T-helper 1 cell (primary cell): ENCODE data around the gene USP34.
"Not testable (repeated sequence)": the region's sequence is repeated elsewhere in the genome, so short reads cannot be mapped to it uniquely, and the experiment has no call there.

Source experiments
- DNase-seq, 5 donors: peaks; one replicate each; pipeline ENCODE4 v3.0.0-alpha.2; 2012 to 2020

The USP34 gene

DNA sequence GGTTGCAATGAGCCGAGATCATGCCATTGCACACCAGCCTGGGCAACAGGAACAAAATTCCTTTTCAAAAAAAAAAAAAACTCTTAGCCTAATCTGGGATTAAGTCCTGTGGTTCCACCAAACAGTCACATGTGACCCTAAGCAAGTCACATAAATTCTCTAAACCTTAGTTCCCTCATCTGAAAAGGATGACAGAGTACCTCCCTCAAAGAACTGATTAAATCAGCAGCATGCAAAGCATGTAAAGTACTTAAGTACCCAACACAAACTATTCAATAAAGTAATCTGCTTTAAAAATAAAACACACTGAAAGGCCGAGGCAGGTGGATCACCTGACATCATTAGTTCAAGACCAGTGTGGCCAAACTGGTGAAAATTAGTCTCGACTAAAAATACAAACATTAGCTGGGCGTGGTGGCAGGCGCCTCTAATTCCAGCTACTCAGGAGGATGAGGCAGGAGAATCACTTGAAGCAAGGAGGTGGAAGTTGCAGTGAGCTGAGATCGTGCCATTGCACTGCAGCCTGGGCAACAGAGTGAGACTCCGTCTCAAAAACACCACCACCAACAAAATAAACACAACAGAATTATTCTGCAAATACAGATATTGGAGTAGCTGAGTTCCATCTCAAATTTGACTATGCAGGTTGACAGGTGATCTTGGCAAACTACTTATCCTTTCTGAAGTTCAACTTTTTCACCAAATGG, 7.0 kb downstream of the USP34 start:
- DNase-seq, result no peak

DNA sequence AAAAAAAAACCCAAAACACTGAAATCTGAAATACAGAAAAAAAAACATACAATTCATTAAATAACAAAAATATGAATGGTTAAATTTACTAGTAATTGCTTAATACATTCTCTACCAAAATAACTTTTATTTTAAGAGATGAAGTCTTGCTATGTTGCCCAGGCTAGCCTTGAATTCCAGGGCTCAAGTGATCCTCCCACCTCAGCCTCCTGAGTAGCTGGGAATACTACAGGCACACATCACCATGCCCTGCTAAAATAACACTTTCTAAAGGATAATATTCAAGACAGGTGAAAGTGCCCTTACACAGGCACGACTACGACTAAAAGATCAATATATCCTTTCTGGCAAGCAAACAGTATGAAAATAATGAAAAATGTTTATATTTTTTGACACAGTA, 9.5 kb downstream of the USP34 start:
- no peak for DNase-seq

DNA sequence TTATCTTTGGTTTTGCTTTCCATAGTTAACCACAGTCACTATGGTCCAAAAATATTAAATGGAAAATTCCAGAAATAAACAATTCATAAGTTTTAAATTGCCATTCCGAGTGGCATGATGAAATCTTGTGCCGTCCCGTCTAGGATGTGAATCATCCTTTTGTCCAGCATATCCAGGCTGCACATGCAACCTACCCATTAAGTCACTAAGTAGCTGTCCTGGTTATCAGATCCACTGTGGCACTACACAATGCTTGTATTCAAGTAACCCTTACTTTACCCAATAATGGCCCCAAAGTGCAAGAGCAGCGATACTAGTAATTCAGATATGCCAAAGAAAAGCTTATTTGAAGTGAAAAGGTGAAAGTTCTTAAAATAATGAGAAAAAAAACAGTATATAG, 10.7 kb downstream of the USP34 start:
- DNase-seq, result no peak

DNA sequence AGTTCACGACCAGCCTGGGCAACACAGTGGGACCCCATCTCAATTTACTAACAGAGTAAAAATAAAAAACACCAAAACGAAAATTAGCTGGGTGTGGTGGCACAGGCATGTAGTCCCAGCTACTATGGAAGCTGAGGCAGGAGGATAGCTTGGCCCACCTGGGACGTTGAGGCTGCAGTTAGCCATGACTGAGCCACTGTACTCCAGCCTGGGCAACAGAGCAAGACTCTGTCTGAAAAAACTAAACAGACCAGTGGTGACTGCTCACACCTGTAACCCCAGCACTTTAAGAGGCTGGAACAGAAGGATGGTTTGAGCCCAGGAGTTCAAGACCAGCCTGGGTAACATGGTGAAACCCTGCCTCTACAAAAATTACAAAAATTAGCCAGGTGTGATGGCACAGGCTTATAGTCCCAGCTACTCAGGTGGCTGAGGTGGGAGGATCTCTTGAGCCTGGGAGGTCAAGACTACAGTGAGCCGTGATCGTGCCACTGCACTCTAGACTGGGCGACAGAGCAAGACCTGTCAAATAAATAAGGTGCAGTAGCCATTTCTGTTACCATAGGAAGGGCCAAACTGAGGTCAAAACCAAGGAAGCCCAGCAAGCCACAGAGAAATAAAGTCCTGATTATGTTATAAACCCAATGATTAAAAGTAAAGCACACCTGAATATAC, 14.0 kb downstream of the USP34 start:
- no peak for DNase-seq

GRCh38 chr2:61456070-61456745, 14.7 kb downstream of the USP34 start:
- no peak for DNase-seq

DNA sequence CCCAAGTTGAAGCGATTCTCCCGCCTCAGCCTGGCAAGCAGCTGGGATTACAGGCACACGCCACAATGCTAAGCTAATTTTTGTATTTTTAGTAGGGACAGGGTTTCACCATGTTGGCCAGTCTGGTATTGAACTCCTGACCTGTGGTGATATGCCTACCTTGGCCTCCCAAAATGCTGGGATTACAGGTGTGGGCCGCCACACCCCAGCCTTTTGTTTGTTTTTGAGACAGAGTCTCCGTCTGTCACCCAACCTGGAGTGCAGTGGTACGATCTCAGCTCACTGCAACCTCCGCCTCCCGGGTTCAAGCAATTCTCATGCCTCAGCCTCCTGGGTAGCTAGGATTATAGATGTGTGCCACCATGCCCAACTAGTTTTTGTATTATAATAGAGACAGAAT, 15.9 kb downstream of the USP34 start:
- not testable (repeated sequence) for DNase-seq

DNA sequence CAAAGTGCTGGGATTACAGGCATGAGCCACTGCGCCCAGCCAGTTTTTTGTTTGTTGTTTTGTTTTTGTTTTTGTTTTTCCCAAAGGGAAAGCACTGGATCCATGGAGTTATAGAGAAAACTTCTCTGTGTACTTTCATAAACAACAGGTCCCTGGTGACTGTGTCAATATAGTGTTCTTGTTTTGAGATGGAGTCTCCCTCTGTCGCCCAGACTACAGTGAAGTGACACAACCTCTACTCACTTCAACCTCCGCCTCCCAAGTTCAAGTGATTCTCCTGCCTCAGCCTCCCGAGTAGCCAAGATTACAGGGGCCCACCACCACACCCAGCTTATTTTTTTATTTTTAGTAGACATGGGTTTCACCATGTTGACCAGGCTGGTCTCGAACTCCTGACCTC, 16.5 kb downstream of the USP34 start:
- no peak for DNase-seq

- no peak for DNase-seq
Observed at GRCh38 chr2:61452392-61452791, 18.5 kb downstream of the USP34 start.

- DNase-seq, result no peak
Observed at GRCh38 chr2:61451178-61451577, 19.7 kb downstream of the USP34 start.

- no peak for DNase-seq
Observed at GRCh38 chr2:61450144-61450543, 20.7 kb downstream of the USP34 start.

DNA sequence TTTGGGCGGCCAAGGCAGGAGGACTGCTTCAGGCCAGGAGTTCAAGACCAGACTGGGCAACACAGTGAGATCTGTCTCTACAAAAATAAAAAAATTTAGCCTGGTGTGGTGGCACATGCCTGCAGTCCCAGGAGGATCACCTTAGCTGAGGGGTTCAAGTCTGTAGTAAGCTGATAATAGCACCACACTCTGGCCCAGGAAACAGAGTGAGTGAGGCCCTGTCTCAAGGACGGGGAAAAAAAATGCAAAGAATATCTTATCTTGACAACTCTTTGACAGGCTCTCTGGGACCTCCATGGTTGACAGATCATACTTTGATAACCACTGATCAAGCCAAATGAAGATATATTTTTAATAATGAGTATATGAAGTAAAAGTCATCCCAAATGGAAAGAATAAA, 22.7 kb downstream of the USP34 start:
- no peak for DNase-seq

DNA sequence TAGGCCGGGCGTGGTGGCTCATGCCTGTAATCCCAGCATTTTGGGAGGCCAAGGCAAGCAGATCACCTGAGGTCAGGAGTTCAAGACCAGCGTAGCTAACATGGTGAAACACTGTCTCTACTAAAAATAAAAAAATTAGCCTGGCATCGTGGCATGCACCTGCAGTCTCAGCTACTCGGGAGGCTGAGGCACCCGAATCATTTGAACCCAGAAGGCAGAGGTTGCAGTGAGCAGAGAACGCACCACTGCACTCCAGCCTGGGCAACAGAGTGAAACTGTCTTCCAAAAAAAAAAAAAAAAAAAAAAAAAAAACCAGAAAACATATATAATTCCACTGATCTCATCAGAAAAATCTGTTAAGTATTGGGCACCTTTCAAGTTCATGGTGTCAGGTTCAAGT, 23.9 kb downstream of the USP34 start:
- DNase-seq, result not testable (repeated sequence)

- peak in 1 of 5 donors; percentile 4 for DNase-seq
Observed at GRCh38 chr2:61443342-61444041, 27.4 kb downstream of the USP34 start.

GRCh38 chr2:61439241-61440002, 31.5 kb downstream of the USP34 start:
- DNase-seq, result no peak

DNA sequence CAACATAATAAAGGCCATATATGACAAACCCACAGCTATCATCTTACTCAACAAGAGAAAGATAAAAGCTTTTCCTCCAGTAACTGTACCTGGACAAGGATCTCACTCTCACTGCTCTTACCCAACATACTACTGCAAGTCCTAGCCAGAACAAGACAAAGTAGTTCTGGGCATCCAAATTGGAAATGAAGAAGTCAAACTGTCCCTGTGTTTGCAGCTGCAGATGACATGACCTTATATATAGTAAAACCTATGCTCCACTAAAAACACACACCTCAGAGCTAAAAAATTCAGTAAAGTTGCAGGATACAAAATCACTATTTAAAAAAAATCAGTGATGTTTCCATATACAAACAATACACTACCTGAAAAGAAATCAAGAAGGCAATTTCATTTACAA, 32.2 kb downstream of the USP34 start:
- DNase-seq, result no peak

DNA sequence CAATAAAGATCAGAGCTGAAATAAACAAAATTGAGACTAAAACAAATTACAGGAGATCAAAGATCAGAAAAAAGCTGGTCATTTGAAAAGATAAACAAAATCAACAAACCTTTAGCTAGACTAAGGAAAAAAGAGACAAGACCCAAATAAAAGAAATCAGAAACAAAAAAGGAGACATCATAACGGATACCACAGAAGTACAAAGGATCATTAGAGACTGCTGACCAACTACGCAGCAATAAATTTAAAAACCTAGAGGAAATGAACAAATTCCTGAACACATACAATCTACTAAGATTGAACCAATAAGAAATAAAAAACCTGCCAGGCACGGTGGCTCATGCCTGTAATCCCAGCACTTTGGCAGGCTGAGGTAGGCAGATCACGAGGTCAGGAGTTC, 33.7 kb downstream of the USP34 start:
- no peak for DNase-seq

- DNase-seq, result no peak
Observed at GRCh38 chr2:61436092-61436491, 34.8 kb downstream of the USP34 start.

- no peak for DNase-seq
Observed at GRCh38 chr2:61435291-61435690, 35.6 kb downstream of the USP34 start.

DNA sequence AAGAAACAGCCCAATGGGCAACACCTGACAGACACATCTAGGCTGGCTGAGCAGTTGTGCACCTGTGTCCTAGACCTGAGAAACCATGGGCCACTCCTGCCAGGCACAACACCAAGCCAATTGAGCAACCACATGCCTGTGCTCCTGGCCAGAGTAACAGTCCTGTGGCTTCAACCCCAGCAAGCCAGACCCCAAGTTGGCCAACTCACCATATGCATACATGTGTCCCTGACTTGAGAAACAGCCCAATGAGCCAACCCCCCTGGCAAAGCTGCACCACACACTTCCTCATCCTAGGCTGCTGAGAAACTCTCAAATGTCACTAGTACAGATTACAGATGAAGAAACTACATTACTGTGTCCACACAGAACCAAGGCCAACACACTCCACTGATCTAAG, 36.6 kb downstream of the USP34 start:
- DNase-seq, result no peak

GRCh38 chr2:61433606-61434005, 37.3 kb downstream of the USP34 start:
- no peak for DNase-seq

- no peak for DNase-seq
Observed at GRCh38 chr2:61432990-61433389, 37.9 kb downstream of the USP34 start.

GRCh38 chr2:61431345-61431744, 39.5 kb downstream of the USP34 start:
- no peak for DNase-seq
